Stimulated activated CD4-positive, alpha-beta T cell treated with anti-CD3 and anti-CD28 coated beads, TNF-alpha, amount 100 ng/mL, for 4 hours (primary cell): ENCODE measurements around the gene NMRK2.
"Not testable (repeated sequence)": the region's sequence is repeated elsewhere in the genome, so short reads cannot be mapped to it uniquely, and the experiment has no call there.

Experiments
- DNase-seq, 3 experiments: peaks; one replicate each; pipeline ENCODE4 v3.0.0-alpha.2; 2020; ENCODE audit warnings: low read depth in 3 of 3

NMRK2 gene, protein sequence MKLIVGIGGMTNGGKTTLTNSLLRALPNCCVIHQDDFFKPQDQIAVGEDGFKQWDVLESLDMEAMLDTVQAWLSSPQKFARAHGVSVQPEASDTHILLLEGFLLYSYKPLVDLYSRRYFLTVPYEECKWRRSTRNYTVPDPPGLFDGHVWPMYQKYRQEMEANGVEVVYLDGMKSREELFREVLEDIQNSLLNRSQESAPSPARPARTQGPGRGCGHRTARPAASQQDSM

DNA sequence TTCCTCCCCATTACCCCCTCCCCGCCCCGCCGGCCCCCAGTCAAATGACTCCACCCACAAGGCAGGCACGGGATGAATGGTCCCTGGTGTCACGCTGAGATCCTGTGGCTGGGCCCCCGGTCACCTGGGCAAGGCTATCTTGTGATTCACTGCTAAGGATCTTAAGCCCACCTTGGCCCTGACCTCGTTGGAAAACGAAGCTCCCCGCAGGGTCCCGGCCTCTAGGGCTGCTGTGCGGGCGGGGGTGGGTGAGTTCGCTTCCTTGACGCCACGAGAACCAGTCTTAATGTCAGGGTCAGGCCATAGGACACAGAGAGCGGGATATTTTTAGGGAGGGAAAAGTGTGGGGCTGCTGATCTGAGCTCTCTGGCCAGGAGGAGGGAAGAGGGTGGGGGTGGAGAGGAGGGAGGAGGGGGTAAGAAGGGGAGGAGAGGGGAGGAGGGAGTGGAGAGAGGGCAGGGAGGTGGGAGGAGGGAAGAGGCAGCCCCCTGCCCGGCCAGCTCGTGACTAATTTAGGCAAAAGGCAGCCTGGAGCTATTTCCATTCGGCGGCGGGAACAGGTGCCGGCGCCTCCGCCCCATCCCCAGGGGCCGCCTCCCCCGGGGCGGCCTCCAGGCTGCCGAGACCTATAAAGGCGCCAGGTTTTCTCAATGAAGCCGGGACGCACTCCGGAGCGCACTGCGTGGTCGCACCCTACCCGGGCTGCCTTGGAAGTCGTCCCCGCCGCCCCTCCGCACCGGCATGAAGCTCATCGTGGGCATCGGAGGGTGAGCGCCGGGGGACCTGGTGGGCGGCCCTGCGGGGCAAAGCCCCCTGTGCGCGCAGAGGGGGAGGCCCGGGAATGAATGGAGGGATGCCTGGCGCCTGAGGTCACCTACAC is at the start of gene NMRK2:
NMRK2 (plus strand) TSS at position 139 of the 880 bp plus-strand sequence; CDS start at position 742, 603 bp downstream.
- no peak for DNase-seq

DNA sequence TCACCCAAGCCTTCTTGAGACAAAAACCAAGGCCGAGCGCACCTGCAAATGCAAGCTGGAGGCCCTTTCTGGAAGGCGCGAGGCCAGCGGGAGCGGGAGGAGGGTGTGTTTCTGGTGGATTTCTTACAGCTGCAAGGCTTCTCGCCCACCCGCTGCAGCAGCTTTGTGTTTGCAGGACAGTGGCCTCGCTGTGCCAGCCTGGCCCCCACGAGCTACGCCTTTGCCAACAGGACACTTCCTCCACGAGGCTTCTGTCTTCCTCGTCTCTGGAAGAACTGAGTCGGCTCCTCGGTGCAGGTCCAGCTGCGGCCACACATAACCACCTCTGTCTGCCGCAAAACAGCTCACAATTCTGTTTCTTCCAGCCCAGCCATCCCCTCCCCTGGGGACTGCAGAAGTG is 42.3 kb upstream of the NMRK2 start:
- no peak for DNase-seq

DNA sequence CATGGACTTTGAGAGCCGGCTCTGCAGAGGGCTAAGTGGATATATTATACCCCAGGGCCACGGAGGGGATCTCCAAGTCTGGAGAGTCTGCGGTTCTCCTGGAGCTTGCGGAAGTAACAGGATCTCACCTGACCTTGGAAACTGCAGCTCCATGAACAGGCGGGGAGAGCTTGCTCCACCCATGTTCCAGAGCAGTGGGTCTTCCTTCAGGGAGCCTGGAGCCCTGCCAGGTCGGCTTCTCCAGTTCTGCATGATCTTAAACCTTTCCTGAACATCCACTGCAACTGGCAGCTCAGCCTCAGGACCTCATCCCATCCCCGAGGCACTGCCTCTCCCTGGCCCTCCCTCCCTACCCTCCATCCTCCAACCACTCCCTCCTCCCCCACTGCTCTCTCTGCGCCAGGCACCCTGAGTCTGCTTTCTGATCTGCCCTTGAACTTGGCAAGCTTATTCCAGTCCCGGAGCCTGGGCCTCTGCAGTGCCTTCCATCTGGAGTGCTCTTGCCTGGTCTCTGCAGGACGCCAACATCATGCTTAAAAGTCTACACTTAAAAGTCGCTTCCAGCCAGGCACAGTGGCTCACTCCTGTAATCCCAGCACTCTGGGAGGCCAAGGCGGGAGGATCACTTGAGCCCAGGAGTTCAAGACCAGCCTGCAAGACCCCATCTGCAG is 39.2 kb upstream of the NMRK2 start:
- no peak for DNase-seq

DNA sequence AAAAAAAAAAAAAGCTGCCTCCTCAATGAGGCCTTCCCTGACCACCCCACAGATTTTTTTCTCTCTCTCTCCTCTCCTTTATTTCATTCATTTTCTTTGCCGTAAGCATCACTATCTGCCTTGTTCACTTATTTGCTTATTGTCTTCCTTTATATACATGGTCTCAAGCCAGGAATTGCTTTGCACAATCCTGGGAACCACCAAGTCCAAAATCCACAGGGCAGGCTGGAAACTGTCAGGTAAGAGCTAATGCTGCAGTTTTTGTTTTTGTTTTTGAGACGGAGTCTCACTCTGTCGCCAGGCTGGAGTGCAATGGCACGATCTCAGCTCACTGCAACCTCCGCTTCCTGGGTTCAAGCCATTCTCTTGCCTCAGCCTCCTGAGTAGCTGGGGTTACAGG is 37.9 kb upstream of the NMRK2 start:
- DNase-seq: not testable (repeated sequence)

DNA sequence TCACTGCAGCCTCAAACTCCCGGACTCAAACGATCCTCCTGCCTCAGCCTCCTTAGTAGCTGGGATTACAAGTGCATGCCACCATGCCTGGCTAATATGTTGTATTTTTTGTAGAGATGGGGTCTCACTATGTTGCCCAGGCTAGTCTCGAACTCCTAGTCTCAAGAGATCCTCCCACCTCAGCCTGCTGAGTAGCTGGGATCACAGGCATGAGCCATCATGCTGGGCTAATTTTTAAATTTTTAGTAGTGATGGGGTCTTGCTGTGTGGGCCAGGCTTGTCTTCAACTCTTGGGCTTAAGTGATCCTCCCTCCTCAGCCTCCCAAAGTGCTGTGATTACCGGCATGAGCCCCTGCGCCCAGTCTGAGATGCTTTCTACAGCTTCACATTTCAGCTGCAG is 37.1 kb upstream of the NMRK2 start:
- no peak for DNase-seq

DNA sequence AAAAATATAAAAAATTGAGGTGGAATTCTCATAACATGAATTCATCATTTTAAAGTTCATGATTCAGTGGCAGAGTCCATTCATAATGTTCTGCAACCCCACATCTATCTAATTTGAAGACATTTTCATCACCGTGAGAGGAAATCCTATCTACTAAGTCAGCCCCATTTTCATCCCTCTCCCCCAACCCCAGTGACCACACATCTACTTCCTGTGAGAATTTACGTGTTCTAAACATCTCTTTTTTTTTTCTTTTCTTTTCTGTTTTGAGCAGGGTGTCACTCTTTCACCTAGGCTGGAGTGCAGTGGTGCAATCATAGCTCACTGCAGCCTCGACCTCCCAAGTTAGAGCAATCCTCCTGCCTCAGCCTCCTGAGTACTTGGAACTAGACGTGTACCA is 34.9 kb upstream of the NMRK2 start:
- no peak for DNase-seq

DNA sequence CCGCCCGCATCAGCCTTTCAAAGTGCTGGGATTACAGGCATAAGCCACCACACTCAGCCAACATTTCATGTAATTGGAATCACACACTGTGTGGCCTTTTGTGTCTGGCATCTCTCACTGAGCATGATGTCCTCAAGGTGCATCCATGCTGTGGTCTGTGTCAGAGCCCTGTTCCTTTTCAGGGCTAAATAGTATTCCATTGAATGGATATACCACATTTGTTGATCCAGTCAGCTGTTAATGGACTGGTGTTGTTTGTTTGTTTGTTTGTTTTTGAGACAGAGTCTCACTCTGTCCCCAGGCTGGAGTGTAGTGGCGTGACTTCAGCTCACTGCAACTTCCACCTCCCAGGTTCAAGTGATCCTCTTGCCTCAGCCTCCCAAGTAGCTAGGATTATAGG is 34.4 kb upstream of the NMRK2 start:
- no peak for DNase-seq

DNA sequence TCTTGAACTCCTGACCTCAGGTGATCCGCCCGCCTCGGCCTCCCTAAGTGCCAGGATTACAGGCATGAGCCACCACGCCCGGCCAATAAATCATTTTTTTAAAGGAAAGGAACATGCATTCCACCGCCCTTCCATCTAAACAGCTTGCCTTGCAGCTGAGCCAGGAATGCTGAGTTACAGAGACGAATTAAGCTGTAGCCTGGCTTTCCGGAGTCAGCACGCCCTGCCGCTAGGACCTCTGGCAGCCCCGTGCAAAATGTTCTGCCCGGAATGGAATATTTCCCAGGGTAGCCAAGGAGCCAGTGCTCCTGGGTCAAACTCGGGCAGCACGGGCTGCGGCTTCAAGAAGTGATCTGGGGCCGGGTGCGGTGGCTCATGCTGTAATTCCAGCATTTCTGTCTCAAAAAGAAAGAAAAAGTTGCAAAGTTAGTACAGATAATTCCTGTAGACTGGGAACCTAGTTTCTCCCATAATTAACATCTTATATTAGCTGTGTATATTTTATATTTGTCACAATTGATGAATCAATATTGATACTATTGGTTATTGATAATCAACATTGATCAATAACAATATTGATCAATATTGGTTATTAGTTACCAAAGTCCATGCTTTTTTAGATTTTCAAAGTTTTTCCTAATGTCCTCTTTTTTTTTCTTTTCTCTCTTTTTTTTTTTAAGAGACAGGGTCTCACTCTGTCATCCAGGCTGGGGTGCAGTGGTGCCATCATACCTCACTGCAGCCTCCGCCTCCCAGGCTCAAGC is 33.2 kb upstream of the NMRK2 start:
- DNase-seq: no peak

DNA sequence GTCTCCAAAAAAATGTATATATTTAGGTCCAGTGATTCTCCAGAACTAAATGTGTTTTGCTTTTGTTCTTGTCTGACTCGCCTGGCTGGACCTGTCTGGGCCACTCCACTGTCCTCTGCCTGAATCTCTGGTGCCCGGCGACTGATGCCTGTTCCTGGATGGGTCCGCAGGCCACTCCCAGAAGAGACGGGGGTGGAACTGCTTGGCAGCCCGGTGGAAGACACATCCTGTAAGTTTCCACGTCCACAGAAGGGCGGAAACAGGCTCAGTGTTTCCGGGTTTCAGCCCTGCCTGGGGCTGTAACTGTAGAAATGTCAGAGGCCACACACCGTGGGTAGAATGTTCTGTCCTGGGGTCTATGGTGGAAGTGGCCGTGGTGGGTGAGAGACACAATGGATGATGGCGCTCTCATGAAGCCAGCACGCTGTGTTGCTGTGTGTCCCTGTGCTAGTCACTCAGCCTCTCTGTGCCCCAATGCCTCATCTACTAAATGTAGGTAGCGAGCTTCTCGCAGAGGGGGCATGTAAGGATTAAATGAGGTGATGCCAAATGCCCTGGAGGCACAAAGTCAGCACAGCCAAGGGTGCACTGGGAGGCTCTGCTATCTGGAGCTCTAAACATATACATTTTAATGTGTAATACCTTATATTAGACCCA is 30.4 kb upstream of the NMRK2 start:
- DNase-seq: no peak

DNA sequence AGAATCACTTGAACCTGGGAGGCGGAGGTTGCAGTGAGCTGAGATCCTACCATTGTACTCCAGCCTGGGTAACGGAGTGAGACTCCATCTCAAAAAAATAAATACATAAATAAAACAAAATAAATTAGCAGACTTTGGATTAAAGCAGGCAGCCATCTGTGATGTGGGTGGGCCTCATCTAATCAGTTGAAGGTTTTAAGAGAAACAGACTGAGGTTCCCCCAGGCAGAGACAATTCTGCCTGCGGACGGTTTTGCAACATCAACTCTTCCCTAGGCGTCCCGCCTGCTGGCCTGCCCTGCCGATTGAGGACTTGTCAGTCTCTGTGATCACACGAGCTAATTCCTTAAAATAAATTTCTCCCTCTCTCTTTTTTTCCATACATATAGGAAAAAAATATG is 28.6 kb upstream of the NMRK2 start:
- DNase-seq: no peak

DNA sequence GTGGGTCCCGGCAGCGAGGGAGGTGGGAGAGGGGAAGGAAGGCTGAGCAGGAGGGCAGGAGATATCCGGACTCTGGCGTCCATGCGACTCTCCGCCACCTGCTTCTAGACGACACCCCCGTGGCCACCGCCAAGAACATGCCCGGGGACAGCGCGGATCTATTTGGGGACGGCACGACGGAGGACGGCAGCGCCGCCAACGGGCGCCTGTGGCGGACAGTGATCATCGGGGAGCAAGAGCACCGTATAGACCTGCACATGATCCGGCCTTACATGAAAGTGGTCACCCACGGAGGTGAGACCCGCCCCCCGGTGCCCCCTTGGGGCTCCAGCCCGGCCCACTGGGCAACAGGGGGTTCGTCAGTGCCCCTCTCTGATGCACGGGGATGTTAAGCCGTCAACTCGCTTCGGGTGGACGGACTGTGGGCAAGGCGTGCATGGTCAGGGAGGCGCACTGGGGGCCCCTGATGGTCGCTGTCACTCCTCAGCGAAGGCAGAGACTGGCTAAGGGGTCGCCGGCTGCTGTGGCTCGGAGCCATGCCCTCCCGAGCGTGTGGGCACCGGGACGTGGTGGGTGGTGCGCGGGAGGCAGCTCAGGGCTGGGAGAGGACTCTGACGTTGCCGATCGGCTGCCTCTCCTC is 25.1 kb upstream of the NMRK2 start:
- DNase-seq: no peak

DNA sequence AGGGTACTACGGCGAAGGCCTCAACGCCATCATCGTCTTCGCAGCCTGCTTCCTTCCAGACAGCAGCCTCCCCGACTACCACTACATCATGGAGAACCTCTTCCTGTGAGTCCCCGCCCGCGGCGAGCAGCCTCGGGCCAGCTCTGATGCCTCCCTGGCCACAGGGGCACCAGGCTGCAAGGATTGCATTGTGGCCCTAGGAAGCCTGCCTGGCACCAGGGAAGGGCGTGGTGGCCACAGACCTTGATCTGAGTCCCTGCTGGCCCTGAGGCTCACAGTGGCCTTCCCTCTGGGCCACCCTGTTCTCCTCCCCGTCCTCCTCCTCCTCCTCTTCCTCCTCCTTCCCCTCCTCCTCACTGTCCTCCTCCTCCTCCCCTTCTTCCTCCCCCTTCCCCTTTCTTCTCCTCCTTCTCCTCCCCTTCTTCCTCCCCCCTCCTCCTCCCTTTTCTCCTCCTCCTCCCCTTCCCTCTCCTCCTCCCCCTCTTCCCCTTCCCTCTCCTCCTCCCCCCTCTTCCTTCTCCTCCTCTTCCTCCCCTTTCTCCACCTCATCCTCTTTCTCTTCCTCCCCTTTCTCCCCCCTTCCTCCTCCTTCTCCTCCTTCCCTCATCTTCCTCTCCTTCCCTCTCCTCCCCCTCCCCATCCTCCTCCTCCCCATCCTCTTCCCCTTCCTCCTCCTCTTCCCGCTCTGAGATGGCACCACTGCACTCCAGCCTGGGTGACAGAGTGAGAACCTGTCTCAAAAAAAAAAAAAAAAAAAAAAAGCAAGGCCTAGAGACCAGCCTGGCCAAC is 24.4 kb upstream of the NMRK2 start:
- no peak for DNase-seq

DNA sequence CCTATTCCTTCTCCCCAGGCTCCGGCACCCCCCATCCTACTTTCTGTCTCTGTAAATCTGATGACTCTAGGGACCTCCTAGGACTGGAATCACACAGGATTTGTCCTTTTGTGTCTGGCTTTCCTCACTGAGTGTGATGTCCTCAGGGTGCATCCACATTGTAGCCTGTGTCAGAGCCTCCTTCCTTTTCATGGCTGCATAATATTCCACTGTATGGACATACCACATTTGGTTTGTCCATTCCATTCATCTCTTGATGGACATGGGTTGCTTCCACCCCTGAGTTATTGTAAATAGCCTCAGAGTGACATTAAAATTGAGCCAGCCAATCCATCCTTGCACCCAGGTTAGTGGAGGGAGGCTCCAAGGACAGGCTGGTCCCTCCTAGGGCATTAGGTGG is 22.8 kb upstream of the NMRK2 start:
- DNase-seq: no peak

DNA sequence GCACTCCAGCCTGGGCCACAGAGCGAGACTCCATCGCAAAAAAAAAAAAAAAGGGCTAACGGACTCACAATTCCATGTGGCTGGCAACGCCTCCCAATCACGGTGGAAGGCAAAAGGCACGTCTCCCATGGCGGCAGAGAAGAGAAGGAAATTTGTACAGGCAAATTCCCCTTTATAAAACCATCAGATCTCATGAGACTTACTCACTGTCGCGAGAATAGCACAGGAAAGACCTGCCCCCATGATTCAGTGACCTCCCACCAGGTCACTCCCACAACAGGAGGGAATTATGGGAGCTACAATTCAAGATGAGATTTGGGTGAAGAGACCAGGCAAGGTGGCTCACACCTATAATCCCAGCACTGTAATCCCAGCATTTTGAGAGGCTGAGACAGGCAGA is 18.7 kb upstream of the NMRK2 start:
- DNase-seq: no peak

DNA sequence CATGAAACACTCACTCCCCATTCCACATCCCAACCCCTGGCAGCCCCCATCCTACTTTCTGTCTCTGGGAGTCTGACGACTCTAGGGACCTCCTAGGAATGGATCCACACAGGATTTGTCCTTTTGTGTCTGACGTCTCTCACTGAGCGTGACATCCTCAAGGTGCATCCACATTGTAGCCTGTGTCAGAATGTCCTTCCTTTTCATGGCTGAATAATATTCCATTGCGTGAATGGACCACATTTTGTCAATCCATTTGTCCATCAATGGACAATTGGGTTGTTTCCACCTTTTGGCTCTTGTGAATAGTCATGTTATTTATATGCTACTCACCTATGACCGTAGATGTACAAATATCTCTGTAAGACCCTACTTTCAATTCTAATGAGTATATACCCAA is 16.8 kb upstream of the NMRK2 start:
- DNase-seq: no peak

DNA sequence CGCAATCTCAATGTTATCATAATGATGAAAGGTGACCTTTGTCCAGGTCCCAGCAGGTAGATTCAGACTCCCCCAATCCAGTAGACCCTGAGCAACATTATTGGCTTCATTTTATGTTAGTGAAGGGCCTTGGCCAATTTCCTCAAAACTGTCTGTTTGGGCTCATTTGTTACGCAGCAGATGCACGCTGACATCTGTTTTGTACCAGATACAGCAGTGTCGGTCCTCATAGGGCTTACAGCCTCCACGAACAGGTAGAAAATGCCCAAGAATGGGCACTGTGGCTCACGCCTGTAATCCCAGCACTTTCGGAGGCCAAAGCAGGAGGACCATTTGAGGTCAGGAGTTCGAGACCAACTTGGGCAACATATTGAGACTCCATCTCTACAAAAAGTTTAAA is 13.1 kb upstream of the NMRK2 start:
- DNase-seq: no peak

DNA sequence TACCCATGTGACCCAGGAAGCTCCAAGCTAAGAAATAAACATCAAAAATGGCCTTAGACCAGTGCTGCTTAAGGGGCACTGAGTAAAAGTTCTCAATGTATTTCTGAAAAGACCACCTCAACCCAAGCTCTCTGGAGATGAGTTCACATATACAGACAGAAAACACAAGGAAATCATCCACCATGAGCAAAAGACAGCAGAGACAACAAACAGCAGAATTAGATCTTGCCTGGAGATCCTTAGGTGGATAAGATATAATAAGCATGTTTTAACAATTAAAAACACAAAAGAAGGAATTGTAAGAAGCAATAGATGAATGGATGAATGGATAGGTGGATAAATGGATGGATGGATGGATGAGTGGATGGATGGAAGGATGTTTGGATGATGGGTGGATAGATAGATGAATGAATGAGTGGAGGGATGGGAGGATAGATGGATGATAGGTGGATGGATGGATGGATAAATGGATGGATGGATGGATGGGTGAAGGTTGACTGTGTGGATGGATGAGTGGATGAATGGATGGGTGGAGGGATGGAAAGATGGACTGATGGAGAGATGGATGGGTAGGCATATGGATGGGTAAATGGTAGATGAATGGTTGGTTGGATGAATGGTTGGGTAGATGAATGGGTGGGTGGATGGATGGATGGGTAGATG is 9.6 kb upstream of the NMRK2 start:
- no peak for DNase-seq

DNA sequence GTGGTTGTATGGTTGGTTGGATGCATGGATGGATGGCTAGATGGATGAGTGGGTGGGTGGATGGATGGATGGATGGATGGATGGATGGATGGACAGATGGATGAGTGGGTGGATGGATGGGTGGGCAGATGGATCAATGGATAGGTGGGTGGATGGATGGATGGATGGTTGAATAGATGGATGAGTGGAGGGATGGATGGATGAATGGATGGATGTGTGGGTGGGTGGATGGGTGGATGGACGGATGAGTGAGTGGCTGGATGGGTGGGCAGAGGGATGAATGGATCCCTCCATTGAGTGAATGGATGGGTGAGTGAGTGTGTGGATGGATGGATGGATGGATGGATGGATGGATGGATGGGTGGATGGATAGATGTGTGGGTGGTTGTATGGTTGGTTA is 9.0 kb upstream of the NMRK2 start:
- DNase-seq: no peak

DNA sequence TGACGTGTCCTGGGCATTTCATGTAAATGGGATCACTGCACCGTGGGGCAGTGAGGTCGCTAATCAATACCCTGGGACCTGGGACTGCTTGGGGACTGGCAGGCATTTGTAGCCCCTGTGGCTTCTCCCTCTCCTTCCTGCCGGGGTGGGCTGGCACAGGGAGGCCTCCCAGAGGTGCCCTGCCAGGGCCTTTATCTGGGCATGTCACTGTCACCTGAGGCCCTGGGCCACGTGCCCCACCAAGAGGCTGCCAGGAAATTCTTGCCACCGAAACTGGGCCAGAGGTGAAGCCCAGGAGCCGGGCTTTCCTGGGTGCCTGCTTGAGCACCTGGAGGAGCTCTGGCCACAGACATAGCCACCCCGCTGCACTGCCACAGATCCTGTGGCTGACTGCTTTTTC is 1.8 kb upstream of the NMRK2 start:
- no peak for DNase-seq
